Skeletal muscle tissue (tissue), 4 donors: Measurements from ENCODE around the gene NRXN3. TPM values are rescaled to one million over a fixed set of nuclear protein-coding genes. Genes with fewer than 3 reads are reported as not detected.

Experiments used
- H3K27ac ChIP-seq: one replicate; pipeline ENCODE4 v1.7.0; 2013; ENCODE audit warnings: mild to moderate bottlenecking, low read depth, low read length, inconsistent platforms
- H3K27me3 ChIP-seq, 3 donors: one replicate each; pipeline ENCODE4 v1.7.0; 2013; ENCODE audit warnings: low read length in 3 of 3; ENCODE audit not compliant: control insufficient read depth in 3 of 3, insufficient read depth in 3 of 3
- H3K36me3 ChIP-seq, 3 donors: one replicate each; pipeline ENCODE4 v1.7.0; 2013; ENCODE audit warnings: low read length in 3 of 3; ENCODE audit not compliant: control insufficient read depth in 3 of 3, insufficient read depth in 3 of 3
- H3K4me1 ChIP-seq, 3 donors: one replicate each; pipeline ENCODE4 v1.7.0; 2013; ENCODE audit warnings: low read length in 3 of 3, mild to moderate bottlenecking in 3 of 3; ENCODE audit not compliant: control insufficient read depth in 3 of 3, insufficient read depth in 3 of 3
- H3K4me3 ChIP-seq, 3 donors: one replicate each; pipeline ENCODE4 v1.7.0; 2013; ENCODE audit warnings: low read length in 3 of 3
- H3K9ac ChIP-seq, 3 donors: one replicate each; pipeline ENCODE4 v1.7.0; 2013; ENCODE audit warnings: low read length in 3 of 3, mild to moderate bottlenecking in 3 of 3, moderate library complexity in 2 of 3, low read depth in 1 of 3
- H3K9me3 ChIP-seq, 3 donors: one replicate each; pipeline ENCODE4 v1.7.0; 2013; ENCODE audit warnings: low read length in 3 of 3; ENCODE audit not compliant: control insufficient read depth in 3 of 3
- total RNA-seq: library from RNA; depleted of rRNA; stranded (reverse); fragments of >200 nt; gene quantifications from one replicate; pipeline ENCODE4 v1.2.3, GENCODE V29; 2014
- donor health status: Osteomylitis.

Gene NRXN3
- total RNA-seq, 1 donor from 2014 or later, result 0.52 TPM

GRCh38 chr14:78327426-78328221 is 157.5 kb downstream of the NRXN3 start:
- no peaks in the 10 kb centered on the region for H3K4me1 ChIP-seq
- H3K27ac ChIP-seq, result no peak overlapping the region
- peaks cover 0 to 2% (median 0%) of the 10 kb centered on the region in 3 donors for H3K27me3 ChIP-seq
- H3K9me3 ChIP-seq, result no peaks in the 10 kb centered on the region
- H3K4me3 ChIP-seq, result no peak overlapping the region
- H3K36me3 ChIP-seq, result no peaks in the 10 kb centered on the region
- H3K9ac ChIP-seq, result no peak overlapping the region

DNA sequence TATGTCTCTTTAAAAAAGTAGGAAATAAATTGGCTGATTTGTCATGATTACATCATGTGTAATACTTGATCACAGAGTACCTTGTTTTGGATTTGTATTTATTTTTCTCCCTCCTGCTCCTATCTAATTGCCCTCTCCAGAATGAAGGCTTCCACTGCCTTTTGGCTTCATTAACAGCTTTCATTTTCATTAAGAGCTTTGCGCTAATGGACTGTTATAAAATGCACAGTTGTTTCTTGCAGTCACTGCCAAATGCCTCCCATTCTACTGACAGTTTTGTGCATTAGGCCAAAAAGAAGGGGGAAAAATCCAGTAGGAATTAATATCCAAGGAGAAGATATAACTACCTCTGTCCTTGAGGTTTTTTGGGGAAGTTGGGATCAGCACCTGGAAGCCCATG is 159.2 kb downstream of the NRXN3 start:
- Histone ChIP-seq H3K27ac (no peak overlapping the region), H3K36me3 (no peaks in the 10 kb centered on the region), H3K9ac (no peak overlapping the region), H3K27me3 (peaks cover 0 to 2% (median 0%) of the 10 kb centered on the region in 3 donors), H3K4me3 (no peak overlapping the region), H3K9me3 (no peaks in the 10 kb centered on the region), H3K4me1 (no peaks in the 10 kb centered on the region)

- Histone ChIP-seq H3K27me3 (peaks cover 0 to 2% (median 0%) of the 10 kb centered on the region in 3 donors), H3K4me3 (no peak overlapping the region), H3K36me3 (no peaks in the 10 kb centered on the region), H3K9ac (no peak overlapping the region), H3K9me3 (no peaks in the 10 kb centered on the region), H3K4me1 (no peaks in the 10 kb centered on the region), H3K27ac (no peak overlapping the region)
These were observed 165.4 kb downstream of the NRXN3 start for GRCh38 chr14:78335531-78335930.

DNA sequence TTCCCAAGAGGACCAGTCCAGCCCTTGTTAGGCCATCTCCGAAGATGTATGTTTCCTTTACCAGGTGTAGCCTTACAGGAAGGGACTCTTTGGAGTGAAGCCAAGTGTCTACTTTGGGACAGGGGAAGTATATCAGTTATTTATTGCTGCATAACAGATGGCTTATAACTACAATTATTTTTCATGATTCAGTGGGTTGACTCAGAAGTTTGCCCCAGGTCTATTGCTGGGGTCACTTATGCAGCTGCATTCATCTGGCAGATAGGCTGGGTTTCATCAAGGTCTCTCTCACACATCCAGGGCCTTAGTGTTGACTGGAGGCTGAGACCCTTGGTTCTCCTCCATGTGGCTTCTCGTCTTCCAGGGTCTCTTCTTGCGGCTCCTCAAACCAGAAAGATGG is 170.1 kb downstream of the NRXN3 start:
- Histone ChIP-seq H3K4me1 (no peaks in the 10 kb centered on the region), H3K27ac (no peak overlapping the region), H3K27me3 (no peaks in the 10 kb centered on the region), H3K36me3 (no peaks in the 10 kb centered on the region), H3K9me3 (no peaks in the 10 kb centered on the region), H3K4me3 (no peak overlapping the region), H3K9ac (no peak overlapping the region)

DNA sequence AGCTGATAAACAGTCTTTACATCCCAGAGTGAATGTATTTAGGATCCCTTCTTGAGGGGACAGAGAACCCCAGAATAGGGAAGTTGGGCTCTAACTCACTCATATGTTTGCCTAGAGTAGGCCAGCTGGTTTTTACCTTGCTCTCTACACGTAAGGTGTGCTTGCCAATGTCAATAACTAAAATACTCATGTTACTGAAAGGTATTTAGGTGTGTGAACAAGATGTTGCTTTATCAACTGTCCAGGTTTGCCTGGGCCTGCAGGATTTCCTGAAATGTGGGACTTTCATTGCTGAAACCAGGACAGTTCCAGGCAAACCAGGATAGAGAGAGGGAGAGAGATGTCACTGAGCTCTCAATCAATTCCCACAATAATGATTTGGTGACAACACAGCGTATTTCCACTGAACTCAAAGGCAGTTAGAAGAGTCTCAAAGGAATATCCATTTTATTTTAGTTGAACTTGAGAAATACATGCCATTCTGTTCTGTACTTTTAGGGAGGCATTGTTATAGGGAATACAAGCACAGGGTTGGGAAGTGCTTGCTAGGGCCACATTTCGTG is 171.7 kb downstream of the NRXN3 start:
- no peaks in the 10 kb centered on the region for H3K9me3 ChIP-seq
- no peak overlapping the region for H3K27ac ChIP-seq
- no peak overlapping the region for H3K4me3 ChIP-seq
- no peaks in the 10 kb centered on the region for H3K4me1 ChIP-seq
- H3K9ac ChIP-seq, result no peak overlapping the region
- no peaks in the 10 kb centered on the region for H3K36me3 ChIP-seq
- no peaks in the 10 kb centered on the region for H3K27me3 ChIP-seq

GRCh38 chr14:78342879-78343278 is 172.7 kb downstream of the NRXN3 start:
- no peaks in the 10 kb centered on the region for H3K36me3 ChIP-seq
- H3K27me3 ChIP-seq, result no peaks in the 10 kb centered on the region
- H3K4me3 ChIP-seq, result no peak overlapping the region
- no peak overlapping the region for H3K27ac ChIP-seq
- no peaks in the 10 kb centered on the region for H3K9me3 ChIP-seq
- H3K4me1 ChIP-seq, result no peaks in the 10 kb centered on the region
- H3K9ac ChIP-seq, result no peak overlapping the region

DNA sequence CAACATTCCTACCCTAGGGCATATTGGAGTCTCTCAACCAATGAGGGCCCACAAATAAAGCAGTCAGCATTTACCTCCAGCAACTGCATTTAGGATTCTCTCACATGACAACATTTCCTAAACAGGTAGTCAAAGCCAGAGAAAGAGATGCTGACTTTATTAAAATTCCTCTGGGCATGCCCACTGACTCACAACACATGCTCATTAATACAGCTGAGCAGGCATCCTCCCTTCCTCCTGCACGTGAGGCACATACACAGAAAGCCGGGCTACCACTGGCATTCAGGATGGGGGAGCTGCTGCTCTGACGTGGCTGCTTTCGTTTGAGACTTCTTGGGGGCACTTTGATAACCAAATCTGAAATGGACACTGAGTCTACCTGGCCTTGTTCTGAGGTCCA is 174.1 kb downstream of the NRXN3 start:
- Histone ChIP-seq H3K27ac (no peak overlapping the region), H3K36me3 (no peaks in the 10 kb centered on the region), H3K4me3 (no peak overlapping the region), H3K9ac (no peak overlapping the region), H3K4me1 (no peaks in the 10 kb centered on the region), H3K9me3 (no peaks in the 10 kb centered on the region), H3K27me3 (peaks cover 0 to 2% (median 0%) of the 10 kb centered on the region in 3 donors)

DNA sequence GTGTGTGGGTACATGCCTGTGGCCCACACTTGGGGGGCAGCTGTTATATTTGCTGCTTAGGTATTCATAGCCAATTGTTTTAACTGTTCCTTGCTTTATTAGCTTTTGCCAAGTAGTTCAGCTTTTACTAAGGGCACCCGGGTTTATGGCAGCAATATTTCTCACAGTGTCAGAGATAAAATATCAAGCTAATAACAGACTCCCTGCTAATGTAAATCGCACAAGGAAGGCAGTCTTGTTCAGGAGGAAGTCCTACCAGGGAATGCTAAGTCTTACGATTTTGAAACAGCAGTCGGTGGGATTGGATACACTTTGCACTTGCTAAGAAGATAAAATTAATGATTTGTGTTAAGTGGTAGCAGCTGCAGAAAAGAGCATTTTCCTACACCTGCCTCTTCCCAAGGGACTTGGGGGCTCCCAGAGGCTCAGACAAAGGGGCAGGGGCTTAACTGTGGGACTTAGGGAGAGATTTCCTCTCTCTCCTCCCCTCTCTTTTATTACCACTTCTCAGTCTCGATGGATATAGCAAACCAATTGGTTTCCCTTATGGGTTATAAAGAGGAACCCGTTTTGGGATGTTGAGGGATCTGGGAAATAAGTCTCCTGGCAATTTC is 175.1 kb downstream of the NRXN3 start:
- Histone ChIP-seq H3K27me3 (peaks cover 0 to 2% (median 0%) of the 10 kb centered on the region in 3 donors), H3K4me3 (no peak overlapping the region), H3K4me1 (no peaks in the 10 kb centered on the region), H3K9me3 (no peaks in the 10 kb centered on the region), H3K9ac (no peak overlapping the region), H3K36me3 (no peaks in the 10 kb centered on the region), H3K27ac (no peak overlapping the region)

DNA sequence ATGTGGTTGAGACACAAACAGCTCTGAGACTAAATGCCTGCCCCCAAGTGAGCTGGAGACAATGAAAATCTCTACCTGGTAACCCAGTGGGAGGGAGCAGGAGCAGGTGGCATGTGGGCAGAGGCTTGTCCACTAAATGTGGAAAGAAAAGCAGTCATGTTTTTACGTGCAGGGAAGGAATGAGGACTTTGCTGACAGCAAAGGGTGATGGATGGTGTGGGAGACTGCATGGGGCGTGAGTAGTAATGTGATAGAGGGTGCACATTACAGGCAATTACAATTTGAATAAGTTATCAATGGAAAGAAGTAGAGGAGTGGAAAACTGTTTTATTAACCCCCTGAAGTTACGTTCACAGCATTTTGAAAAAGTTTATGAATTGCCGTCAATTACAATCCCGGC is 176.6 kb downstream of the NRXN3 start:
- Histone ChIP-seq H3K4me1 (no peaks in the 10 kb centered on the region), H3K27me3 (peaks cover 0 to 2% (median 0%) of the 10 kb centered on the region in 3 donors), H3K36me3 (no peaks in the 10 kb centered on the region), H3K4me3 (no peak overlapping the region), H3K27ac (no peak overlapping the region), H3K9me3 (no peaks in the 10 kb centered on the region), H3K9ac (no peak overlapping the region)

- Histone ChIP-seq H3K27me3 (no peaks in the 10 kb centered on the region), H3K27ac (no peak overlapping the region), H3K36me3 (no peaks in the 10 kb centered on the region), H3K9ac (no peak overlapping the region), H3K4me3 (no peak overlapping the region), H3K4me1 (no peaks in the 10 kb centered on the region), H3K9me3 (no peaks in the 10 kb centered on the region)
These were observed 184.9 kb downstream of the NRXN3 start for GRCh38 chr14:78355109-78355508.
